SK-N-SH treated with all-trans-retinoic acid at 6 μM for 48 hours (cell line): ENCODE data around the gene CLSTN2.

ENCODE experiments used
- ATAC-seq: fragments of 200-7000 bp; cut with Tn5 transposase; 3 replicates; pipeline ENCODE4 v1.9.1; 2020; ENCODE audit warnings: mild to moderate bottlenecking, moderate library complexity
- ARNTL ChIP-seq: fragments of 450-650 bp; formaldehyde crosslinking; IDR thresholded peaks from 2 replicates; pipeline ENCODE4 v1.5.0; 2020; ENCODE audit warnings: low read depth, mild to moderate bottlenecking, moderate library complexity, borderline replicate concordance
- BACH2 ChIP-seq: fragments of 250-450 bp; sonication (Bioruptor Pico); IDR thresholded peaks from 2 replicates; pipeline ENCODE4 v1.9.0; 2021; ENCODE audit warnings: mild to moderate bottlenecking, borderline replicate concordance
- ESRRG ChIP-seq: fragments of 250-450 bp; sonication (Bioruptor Pico); IDR thresholded peaks from 2 replicates; pipeline ENCODE4 v1.6.1; 2021; ENCODE audit warnings: mild to moderate bottlenecking
- GLIS3 ChIP-seq: fragments of 250-450 bp; sonication (Bioruptor Pico); IDR thresholded peaks from 2 replicates; pipeline ENCODE4 v1.5.0; 2020; ENCODE audit warnings: mild to moderate bottlenecking, moderate library complexity
- ISL1 ChIP-seq: fragments of 250-450 bp; sonication (Bioruptor Pico); IDR thresholded peaks from 2 replicates; pipeline ENCODE4 v2.1.2; 2022; ENCODE audit warnings: mild to moderate bottlenecking, moderate library complexity
- OSR1 ChIP-seq: fragments of 250-450 bp; sonication (Bioruptor Pico); IDR thresholded peaks from 2 replicates; pipeline ENCODE4 v1.8.0; 2022; ENCODE audit warnings: moderate library complexity, mild to moderate bottlenecking, inconsistent platforms
- PPARA ChIP-seq: fragments of 250-450 bp; sonication (Bioruptor Pico); IDR thresholded peaks from 2 replicates; pipeline ENCODE4 v1.5.0; 2020; ENCODE audit warnings: mild to moderate bottlenecking, borderline replicate concordance
- RARB ChIP-seq: fragments of 250-450 bp; sonication (Bioruptor Pico); IDR thresholded peaks from 2 replicates; pipeline ENCODE4 v1.8.0; 2021; ENCODE audit warnings: mild to moderate bottlenecking, moderate library complexity
- SNAI2 ChIP-seq: fragments of 250-450 bp; sonication (Bioruptor Pico); IDR thresholded peaks from 2 replicates; pipeline ENCODE4 v1.5.0; 2020; ENCODE audit warnings: mild to moderate bottlenecking, moderate library complexity
- TCF4 ChIP-seq: fragments of 250-450 bp; sonication (Bioruptor Pico); IDR thresholded peaks from 2 replicates; pipeline ENCODE4 v1.8.0; 2021; ENCODE audit warnings: mild to moderate bottlenecking, moderate library complexity, borderline replicate concordance
- TOX ChIP-seq: fragments of 250-450 bp; sonication (Bioruptor Pico); IDR thresholded peaks from 2 replicates; pipeline ENCODE4 v1.8.0; 2021; ENCODE audit warnings: mild to moderate bottlenecking, moderate library complexity, borderline replicate concordance
- ZC3H10 ChIP-seq: fragments of 250-450 bp; sonication (Bioruptor Pico); IDR thresholded peaks from 2 replicates; pipeline ENCODE4 v1.5.1; 2021; ENCODE audit warnings: mild to moderate bottlenecking, moderate library complexity
- ZFP3 ChIP-seq: fragments of 250-450 bp; sonication (Bioruptor Pico); IDR thresholded peaks from 2 replicates; pipeline ENCODE4 v1.5.0; 2020; ENCODE audit warnings: mild to moderate bottlenecking, moderate library complexity
- ZNF565 ChIP-seq: fragments of 450-650 bp; formaldehyde crosslinking; conservative IDR thresholded peaks from 2 replicates; pipeline ENCODE4 v1.5.0; 2020; ENCODE audit warnings: low read depth, mild to moderate bottlenecking, moderate library complexity
- ZNF70 ChIP-seq: fragments of 450-650 bp; formaldehyde crosslinking; IDR thresholded peaks from 2 replicates; pipeline ENCODE4 v1.5.0; 2020; ENCODE audit warnings: mild to moderate bottlenecking, moderate library complexity
- ZNF8 ChIP-seq: fragments of 450-650 bp; formaldehyde crosslinking; IDR thresholded peaks from 2 replicates; pipeline ENCODE4 v1.5.0; 2020; ENCODE audit warnings: mild to moderate bottlenecking, moderate library complexity
- TF ChIP-seq, protein P1 (sequence below): fragments of 250-450 bp; sonication (Bioruptor Pico); IDR thresholded peaks from 2 replicates; pipeline ENCODE4 v1.5.0; 2020; ENCODE audit warnings: mild to moderate bottlenecking, moderate library complexity
- TF ChIP-seq, protein P2 (sequence below): fragments of 250-450 bp; sonication (Bioruptor Pico); IDR thresholded peaks from 2 replicates; pipeline ENCODE4 v1.8.0; 2020; ENCODE audit warnings: mild to moderate bottlenecking, moderate library complexity, borderline replicate concordance
- TF ChIP-seq, protein P3 (sequence below): fragments of 250-450 bp; sonication (Bioruptor Pico); IDR thresholded peaks from 2 replicates; pipeline ENCODE4 v1.8.0; 2021; ENCODE audit warnings: low read depth, mild to moderate bottlenecking, moderate library complexity, borderline replicate concordance
- TF ChIP-seq, protein P4 (sequence below): fragments of 250-450 bp; sonication (Bioruptor Pico); IDR thresholded peaks from 2 replicates; pipeline ENCODE4 v1.5.1; 2020; ENCODE audit warnings: low read depth, mild to moderate bottlenecking, moderate library complexity

The CLSTN2 gene

DNA sequence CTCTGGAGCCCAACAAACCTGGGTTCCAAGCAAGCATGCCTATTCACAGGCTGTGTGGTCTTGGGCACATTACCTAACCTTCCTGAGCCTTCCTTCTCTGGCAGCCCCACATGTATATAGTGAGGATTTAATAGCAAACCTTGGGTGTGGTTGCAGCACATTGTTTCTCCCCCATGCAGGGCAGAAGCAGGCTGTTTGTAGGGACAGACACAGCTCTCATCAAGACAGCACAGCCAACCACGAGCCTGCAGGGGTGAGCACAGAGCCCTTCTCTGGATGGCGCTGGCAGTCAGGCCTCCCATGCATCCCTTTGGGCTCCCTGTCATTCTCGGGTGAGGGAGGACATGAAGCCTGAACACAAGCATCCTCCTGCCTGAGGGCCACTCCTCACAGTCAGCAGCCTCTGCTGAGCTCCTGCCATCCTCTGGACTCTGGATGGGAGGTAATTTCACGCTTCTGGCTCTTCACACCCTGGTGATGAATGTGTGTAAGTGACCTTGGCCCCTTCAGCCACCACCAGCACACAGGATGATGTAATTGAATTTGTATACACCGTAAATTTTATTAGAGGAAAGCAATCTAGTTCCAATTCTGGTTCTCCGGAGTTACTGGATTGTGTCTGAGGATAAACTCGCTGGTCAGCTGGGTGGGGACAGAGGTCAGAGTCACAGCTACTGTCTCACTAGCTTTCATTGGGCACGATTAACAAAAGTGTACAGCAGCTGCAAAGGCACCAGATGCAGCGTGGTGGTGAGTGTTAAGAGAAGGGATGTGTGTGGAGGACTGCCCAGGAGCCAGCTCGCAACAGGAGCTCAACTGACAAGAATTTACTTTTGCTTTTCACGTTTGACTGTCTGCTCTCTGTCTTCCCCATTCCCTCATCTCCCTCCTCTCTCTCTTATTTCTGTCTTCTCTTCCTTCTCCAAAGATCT lies 118.1 kb downstream of the CLSTN2 start:
- ATAC-seq: no peak
- TF ChIP-seq ZNF70 (CRISPR knock-in tag): no peak
- no peak for TF ChIP-seq BACH2 (CRISPR knock-in tag)
- no peak for TF ChIP-seq ZFP3 (CRISPR knock-in tag)
- TF ChIP-seq ISL1: no peak
- TF ChIP-seq, all 23 proteins: peak for 0

DNA sequence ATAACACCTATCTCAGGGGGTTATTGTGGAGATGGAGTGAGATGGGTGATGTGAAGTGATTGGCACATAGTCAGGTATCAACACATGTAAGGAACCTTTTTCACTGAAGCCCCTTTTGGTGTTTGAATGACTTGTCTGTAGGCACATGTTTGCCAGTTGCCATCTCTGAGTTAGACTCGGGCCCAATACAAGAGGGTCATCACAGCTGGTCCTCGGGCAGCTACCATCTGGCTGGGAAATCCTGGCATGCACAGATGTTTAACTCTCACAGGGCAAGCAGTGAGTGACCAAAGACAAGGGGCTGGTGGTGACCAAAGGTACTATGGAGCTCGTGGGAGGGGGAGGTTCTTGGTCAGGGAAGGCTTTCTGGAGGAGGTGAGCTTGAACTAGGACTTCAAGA lies 118.8 kb downstream of the CLSTN2 start:
- no peak for ATAC-seq
- TF ChIP-seq ESRRG (CRISPR knock-in tag): no peak
- no peak for TF ChIP-seq ISL1
- TF ChIP-seq ARNTL (CRISPR knock-in tag): no peak
- TF ChIP-seq, protein P1, sequence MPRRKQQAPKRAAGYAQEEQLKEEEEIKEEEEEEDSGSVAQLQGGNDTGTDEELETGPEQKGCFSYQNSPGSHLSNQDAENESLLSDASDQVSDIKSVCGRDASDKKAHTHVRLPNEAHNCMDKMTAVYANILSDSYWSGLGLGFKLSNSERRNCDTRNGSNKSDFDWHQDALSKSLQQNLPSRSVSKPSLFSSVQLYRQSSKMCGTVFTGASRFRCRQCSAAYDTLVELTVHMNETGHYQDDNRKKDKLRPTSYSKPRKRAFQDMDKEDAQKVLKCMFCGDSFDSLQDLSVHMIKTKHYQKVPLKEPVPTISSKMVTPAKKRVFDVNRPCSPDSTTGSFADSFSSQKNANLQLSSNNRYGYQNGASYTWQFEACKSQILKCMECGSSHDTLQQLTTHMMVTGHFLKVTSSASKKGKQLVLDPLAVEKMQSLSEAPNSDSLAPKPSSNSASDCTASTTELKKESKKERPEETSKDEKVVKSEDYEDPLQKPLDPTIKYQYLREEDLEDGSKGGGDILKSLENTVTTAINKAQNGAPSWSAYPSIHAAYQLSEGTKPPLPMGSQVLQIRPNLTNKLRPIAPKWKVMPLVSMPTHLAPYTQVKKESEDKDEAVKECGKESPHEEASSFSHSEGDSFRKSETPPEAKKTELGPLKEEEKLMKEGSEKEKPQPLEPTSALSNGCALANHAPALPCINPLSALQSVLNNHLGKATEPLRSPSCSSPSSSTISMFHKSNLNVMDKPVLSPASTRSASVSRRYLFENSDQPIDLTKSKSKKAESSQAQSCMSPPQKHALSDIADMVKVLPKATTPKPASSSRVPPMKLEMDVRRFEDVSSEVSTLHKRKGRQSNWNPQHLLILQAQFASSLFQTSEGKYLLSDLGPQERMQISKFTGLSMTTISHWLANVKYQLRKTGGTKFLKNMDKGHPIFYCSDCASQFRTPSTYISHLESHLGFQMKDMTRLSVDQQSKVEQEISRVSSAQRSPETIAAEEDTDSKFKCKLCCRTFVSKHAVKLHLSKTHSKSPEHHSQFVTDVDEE (CRISPR knock-in tag): no peak
- no peak for TF ChIP-seq TCF4 (CRISPR knock-in tag)
- TF ChIP-seq GLIS3 (CRISPR knock-in tag): no peak
- TF ChIP-seq ZNF8 (CRISPR knock-in tag): no peak
- no peak for TF ChIP-seq RARB (CRISPR knock-in tag)
- no peak for TF ChIP-seq OSR1 (CRISPR knock-in tag)
- TF ChIP-seq, protein P2, sequence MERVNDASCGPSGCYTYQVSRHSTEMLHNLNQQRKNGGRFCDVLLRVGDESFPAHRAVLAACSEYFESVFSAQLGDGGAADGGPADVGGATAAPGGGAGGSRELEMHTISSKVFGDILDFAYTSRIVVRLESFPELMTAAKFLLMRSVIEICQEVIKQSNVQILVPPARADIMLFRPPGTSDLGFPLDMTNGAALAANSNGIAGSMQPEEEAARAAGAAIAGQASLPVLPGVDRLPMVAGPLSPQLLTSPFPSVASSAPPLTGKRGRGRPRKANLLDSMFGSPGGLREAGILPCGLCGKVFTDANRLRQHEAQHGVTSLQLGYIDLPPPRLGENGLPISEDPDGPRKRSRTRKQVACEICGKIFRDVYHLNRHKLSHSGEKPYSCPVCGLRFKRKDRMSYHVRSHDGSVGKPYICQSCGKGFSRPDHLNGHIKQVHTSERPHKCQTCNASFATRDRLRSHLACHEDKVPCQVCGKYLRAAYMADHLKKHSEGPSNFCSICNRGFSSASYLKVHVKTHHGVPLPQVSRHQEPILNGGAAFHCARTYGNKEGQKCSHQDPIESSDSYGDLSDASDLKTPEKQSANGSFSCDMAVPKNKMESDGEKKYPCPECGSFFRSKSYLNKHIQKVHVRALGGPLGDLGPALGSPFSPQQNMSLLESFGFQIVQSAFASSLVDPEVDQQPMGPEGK (CRISPR knock-in tag): no peak
- no peak for TF ChIP-seq PPARA (CRISPR knock-in tag)
- TF ChIP-seq, protein P3, sequence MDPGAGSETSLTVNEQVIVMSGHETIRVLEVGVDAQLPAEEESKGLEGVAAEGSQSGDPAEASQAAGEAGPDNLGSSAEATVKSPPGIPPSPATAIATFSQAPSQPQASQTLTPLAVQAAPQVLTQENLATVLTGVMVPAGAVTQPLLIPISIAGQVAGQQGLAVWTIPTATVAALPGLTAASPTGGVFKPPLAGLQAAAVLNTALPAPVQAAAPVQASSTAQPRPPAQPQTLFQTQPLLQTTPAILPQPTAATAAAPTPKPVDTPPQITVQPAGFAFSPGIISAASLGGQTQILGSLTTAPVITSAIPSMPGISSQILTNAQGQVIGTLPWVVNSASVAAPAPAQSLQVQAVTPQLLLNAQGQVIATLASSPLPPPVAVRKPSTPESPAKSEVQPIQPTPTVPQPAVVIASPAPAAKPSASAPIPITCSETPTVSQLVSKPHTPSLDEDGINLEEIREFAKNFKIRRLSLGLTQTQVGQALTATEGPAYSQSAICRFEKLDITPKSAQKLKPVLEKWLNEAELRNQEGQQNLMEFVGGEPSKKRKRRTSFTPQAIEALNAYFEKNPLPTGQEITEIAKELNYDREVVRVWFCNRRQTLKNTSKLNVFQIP (CRISPR knock-in tag): no peak
- no peak for TF ChIP-seq TOX
- TF ChIP-seq, protein P4, sequence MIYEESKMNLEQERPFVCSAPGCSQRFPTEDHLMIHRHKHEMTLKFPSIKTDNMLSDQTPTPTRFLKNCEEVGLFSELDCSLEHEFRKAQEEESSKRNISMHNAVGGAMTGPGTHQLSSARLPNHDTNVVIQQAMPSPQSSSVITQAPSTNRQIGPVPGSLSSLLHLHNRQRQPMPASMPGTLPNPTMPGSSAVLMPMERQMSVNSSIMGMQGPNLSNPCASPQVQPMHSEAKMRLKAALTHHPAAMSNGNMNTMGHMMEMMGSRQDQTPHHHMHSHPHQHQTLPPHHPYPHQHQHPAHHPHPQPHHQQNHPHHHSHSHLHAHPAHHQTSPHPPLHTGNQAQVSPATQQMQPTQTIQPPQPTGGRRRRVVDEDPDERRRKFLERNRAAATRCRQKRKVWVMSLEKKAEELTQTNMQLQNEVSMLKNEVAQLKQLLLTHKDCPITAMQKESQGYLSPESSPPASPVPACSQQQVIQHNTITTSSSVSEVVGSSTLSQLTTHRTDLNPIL: no peak
- no peak for TF ChIP-seq SNAI2 (CRISPR knock-in tag)
- TF ChIP-seq ZFP3 (CRISPR knock-in tag): no peak
- no peak for TF ChIP-seq ZNF565 (CRISPR knock-in tag)
- no peak for TF ChIP-seq ZC3H10 (CRISPR knock-in tag)

DNA sequence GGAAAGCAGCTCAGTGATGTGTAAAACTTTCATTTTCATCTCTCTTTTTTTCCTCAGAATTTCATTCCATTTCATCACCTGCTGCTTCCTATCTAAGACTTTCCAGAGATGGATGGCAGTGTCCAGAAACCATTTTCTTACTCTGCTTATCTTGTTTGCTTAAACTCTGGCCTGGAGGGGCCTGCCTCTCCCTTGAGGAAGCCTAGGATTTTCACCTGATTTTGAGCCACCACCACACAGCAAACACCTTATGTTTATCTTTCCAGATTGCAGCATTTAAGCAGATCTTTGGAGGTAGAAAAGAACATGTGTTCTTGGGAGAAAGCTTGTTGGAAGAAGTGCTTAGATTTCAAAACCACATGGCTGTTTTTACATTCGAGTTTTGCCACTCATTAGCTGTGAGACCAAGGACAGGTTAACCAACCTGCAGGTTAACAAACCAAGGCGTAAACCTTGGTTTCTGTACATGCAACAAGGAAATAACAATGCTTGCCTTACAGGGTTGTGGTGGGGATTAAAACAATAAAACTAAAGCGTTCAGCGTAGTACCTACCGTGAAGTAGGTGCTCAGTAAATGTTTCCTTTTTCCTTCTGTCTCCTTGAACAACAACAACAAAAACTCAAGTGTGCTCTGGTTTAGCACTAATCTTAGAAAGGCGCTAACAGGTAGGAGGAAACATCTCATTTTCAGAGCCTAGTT lies 120.3 kb downstream of the CLSTN2 start:
- TF ChIP-seq, protein P3 (CRISPR knock-in tag): no peak
- TF ChIP-seq, protein P4: no peak
- TF ChIP-seq ZNF70 (CRISPR knock-in tag): no peak
- no peak for ATAC-seq
